Chondrocyte (in vitro differentiated cells): ENCODE results near the gene CAPN7. TPM values are rescaled to one million over a fixed set of nuclear protein-coding genes. Genes with fewer than 3 reads are reported as not detected.
"Not testable (repeated sequence)": the region's sequence is repeated elsewhere in the genome, so short reads cannot be mapped to it uniquely, and the experiment has no call there.

Source experiments
- DNase-seq: peaks from one replicate; pipeline ENCODE4 v3.0.0; 2021; ENCODE audit warnings: mixed read lengths, low spot score
- H3K27ac Mint-ChIP-seq: one replicate; pipeline ENCODE4 v1.8.0; 2021; ENCODE audit warnings: mild to moderate bottlenecking, moderate library complexity, mixed read lengths; ENCODE audit not compliant: unreplicated experiment
- H3K27me3 Mint-ChIP-seq: 2 replicates; pipeline ENCODE4 v1.8.0; 2021; ENCODE audit warnings: low read depth, mixed read lengths
- H3K36me3 Mint-ChIP-seq: 2 replicates; pipeline ENCODE4 v1.8.0; 2021; ENCODE audit warnings: low read depth, mixed read lengths
- H3K4me1 Mint-ChIP-seq: 2 replicates; pipeline ENCODE4 v1.8.0; 2021; ENCODE audit warnings: low read depth, mild to moderate bottlenecking, mixed read lengths
- H3K4me3 Mint-ChIP-seq: one replicate; pipeline ENCODE4 v1.8.0; 2021; ENCODE audit warnings: mild to moderate bottlenecking, moderate library complexity, mixed read lengths; ENCODE audit not compliant: unreplicated experiment
- H3K9me3 Mint-ChIP-seq: 2 replicates; pipeline ENCODE4 v1.8.0; 2021; ENCODE audit warnings: low read depth, mixed read lengths
- CTCF ChIP-seq: fragments of 200-600 bp; sonication (generic); IDR thresholded peaks from 2 replicates; pipeline ENCODE4 v1.5.0; 2021; ENCODE audit warnings: antibody characterized with exemption, mild to moderate bottlenecking, moderate library complexity
- long read RNA-seq: library from polyadenylated mRNA; stranded (forward); transcript quantifications from one replicate; pipeline ENCODE4 v2.0.0, GENCODE V29; 2021
- total RNA-seq: library from RNA; stranded (reverse); gene quantifications from 3 replicates; pipeline ENCODE4 v1.2.1, GENCODE V29; 2021

CAPN7 gene
- total RNA-seq: 38.3 to 56.0 TPM (median 47.2 TPM) in 3 replicates
- long read RNA-seq, full-length matches to known transcripts: 65 of 94 reads
- long read RNA-seq, partial matches to known transcripts: 6 of 94 reads
- long read RNA-seq, other reads (novel, unspliced or antisense): 23 of 94 reads

DNA sequence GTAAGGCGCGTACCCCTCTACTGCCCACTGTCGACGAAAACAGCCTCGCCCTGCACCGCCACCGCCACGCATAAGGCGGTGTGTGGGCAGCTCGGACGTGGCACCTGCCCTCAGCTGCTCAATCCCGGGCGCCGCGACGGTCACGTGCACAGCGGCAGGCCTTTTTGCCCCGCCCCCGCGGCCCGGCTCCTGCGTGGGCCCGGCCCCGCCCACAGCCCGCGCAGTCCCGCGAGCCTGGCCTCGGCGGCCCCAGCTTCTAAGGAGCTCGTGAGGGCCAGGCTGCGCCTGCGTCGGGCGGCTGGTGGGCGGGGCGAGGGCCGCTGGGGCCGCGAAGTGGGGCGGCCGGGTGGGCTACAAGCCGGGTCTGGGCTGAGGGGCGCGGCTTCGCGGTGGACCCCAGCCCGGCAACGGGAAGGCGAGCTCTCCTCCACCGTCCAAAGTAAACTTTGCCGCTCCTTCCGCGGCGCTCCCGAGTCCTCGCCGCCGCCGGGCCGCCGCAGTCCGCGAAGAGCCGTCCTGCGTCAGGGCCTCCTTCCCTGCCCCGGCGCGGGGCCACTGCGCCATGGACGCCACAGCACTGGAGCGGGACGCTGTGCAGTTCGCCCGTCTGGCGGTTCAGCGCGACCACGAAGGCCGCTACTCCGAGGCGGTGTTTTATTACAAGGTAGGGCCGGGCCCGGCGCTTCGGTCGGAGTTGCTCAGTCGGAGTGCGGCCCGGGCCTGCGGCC lies at the start of gene CAPN7:
CAPN7 (plus strand) TSS at position 313 of the 728 bp plus-strand sequence; CDS start at position 563, 250 bp downstream.
- peak; percentile 76 for TF ChIP-seq CTCF
- Mint-ChIP-seq H3K36me3 (no peaks in the 10 kb centered on the region), H3K27ac (peak within 1 kb of the TSS; percentile 91), H3K4me3 (peak within 1 kb of the TSS; percentile 83), H3K27me3 (no peaks in the 10 kb centered on the region), H3K4me1 (peaks cover 30% of the 10 kb centered on the region), H3K9me3 (no peaks in the 10 kb centered on the region)
- peak; percentile 99 for DNase-seq

- Mint-ChIP-seq H3K27ac (no peak overlapping the region), H3K36me3 (peaks cover 2% of the 10 kb centered on the region), H3K9me3 (peaks cover 6% of the 10 kb centered on the region), H3K27me3 (peaks cover 42% of the 10 kb centered on the region), H3K4me3 (no peak overlapping the region), H3K4me1 (no peaks in the 10 kb centered on the region)
- TF ChIP-seq CTCF: no peak
- DNase-seq: no peak
Measured at GRCh38 chr3:15157441-15157840, 48.6 kb upstream of the CAPN7 start.

GRCh38 chr3:15159501-15160136 lies 46.4 kb upstream of the CAPN7 start:
- DNase-seq: no peak
- peaks cover 4% of the 10 kb centered on the region for H3K4me1 Mint-ChIP-seq
- TF ChIP-seq CTCF: no peak
- peaks cover 29% of the 10 kb centered on the region for H3K27me3 Mint-ChIP-seq
- H3K27ac Mint-ChIP-seq: no peak overlapping the region
- peaks cover 2% of the 10 kb centered on the region for H3K36me3 Mint-ChIP-seq
- no peak overlapping the region for H3K4me3 Mint-ChIP-seq
- peaks cover 6% of the 10 kb centered on the region for H3K9me3 Mint-ChIP-seq

DNA sequence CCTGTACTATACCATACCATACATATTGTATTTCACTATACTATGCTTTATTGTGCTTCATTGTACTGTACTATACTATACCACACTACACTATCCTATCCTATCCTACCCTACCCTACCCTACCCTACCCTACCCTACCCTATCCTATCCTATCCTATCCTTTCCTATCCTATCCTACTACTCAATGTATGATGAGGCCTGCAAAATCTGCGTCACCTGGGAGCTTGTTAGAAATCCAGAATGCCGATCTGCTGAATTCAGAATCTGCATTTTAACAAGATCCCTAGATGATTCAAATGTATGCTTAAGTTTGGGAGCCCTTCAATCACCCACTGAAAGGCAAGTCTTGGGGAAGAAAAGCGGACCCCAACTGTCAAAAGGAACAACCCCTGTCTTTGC lies 45.4 kb upstream of the CAPN7 start:
- Mint-ChIP-seq H3K4me3 (no peak overlapping the region), H3K4me1 (peaks cover 4% of the 10 kb centered on the region), H3K27me3 (peaks cover 23% of the 10 kb centered on the region), H3K36me3 (peaks cover 2% of the 10 kb centered on the region), H3K27ac (no peak overlapping the region), H3K9me3 (peaks cover 6% of the 10 kb centered on the region)
- no peak for TF ChIP-seq CTCF
- no peak for DNase-seq

DNA sequence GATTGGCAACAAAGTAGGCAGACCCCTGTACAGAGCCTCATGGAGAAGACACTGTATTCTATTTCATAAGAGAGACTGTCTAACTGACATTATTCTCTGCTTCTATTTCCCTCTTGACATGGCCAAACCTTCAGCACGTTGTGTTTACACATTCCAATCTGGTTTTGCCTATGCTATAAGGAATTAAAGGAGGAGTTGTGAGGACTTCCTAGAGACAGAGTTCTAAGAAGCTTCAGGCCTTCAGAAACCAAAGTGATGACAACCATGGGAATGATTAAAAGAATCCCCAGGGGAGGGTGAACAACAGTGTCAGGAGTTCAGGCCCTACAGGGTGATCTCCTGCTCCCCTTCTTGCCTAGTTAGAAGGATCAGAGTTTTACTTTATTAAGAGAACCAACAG lies 44.9 kb upstream of the CAPN7 start:
- no peak overlapping the region for H3K4me3 Mint-ChIP-seq
- DNase-seq: no peak

GRCh38 chr3:15163656-15164055 lies 42.4 kb upstream of the CAPN7 start:
- not testable (repeated sequence) for H3K27ac Mint-ChIP-seq, H3K9me3 Mint-ChIP-seq, H3K4me1 Mint-ChIP-seq, H3K36me3 Mint-ChIP-seq, H3K4me3 Mint-ChIP-seq, DNase-seq
- peaks cover 16% of the 10 kb centered on the region for H3K27me3 Mint-ChIP-seq

More for the DNA sequence above, 44.9 kb upstream of the CAPN7 start:
- Mint-ChIP-seq H3K27me3 (peaks cover 23% of the 10 kb centered on the region), H3K27ac (no peak overlapping the region), H3K9me3 (peaks cover 6% of the 10 kb centered on the region), H3K36me3 (peaks cover 2% of the 10 kb centered on the region), H3K4me1 (peaks cover 4% of the 10 kb centered on the region)
- TF ChIP-seq CTCF: no peak
